ENCODE results near the gene SYTL2.

SYTL2 gene

DNA sequence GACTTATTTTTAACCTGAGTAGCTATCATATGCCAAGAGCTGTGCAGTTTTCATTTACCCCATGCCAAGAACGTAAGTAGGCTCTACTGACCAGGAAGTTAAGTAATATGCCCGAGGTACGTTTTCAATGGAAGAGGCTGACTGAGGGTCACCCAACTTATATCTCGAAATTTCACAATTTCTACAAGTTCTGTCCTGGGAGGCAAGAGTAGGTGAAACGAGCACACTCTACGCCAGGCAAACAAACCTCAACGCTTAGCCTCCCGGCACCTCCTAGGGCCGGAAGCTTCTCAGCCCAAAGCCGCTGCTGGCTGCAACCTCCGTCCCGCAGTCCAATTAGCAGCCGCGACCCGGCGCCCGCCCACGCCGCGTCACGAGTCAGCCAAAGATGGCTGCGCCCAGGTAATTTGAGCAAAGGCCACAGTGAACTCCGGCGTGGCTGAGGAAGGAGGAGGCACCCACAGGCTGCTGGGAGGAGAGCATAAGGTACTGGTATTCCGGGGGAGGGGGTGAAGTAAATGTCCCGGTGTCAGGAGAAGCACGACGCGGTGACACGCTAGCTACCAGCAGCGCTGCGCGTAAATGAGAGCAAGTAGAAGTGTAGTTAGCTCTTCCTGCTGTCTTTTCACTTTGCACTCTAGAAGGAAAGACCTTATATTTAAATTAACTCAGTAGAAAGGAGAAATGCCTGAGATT is 163.2 kb downstream of the SYTL2 start, which contains the start of gene TMEM126A:
TMEM126A (plus strand) TSS at position 364 of the 696 bp plus-strand sequence. CDS start 2,289 bp downstream, outside the sequence.
- DNase-seq, result peak; percentile 82

DNA sequence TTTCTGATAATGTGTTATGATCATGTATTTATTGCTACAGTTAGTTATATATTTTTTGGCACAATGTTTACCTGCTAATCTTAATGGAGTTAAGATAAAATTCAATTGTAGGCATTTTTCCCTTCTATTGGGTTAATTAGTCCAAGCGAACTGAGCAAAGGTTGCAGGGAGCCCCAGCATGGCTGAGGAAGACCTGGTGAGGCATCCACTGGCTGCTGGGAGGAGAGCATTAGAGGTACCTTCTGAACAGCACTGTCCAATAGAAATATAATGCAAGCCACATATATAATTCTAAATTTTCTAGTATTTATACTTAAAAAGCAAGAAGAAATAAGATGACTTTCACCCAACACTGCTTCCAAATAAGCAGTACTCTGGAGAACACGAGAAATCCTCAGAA is 163.9 kb downstream of the SYTL2 start:
- DNase-seq, result no peak
